Ishikawa (cell line): Measurements from ENCODE around the gene CCSAP.

Experiments
- CEBPB ChIP-seq: IDR thresholded peaks from 2 replicates; pipeline ENCODE4 v1.6.1; 2012
- CREB1 ChIP-seq: IDR thresholded peaks from 2 replicates; pipeline ENCODE4 v1.6.1; 2012; ENCODE audit warnings: low read depth
- EGR1 ChIP-seq: IDR thresholded peaks from 2 replicates; pipeline ENCODE4 v1.6.1; 2012
- EP300 ChIP-seq: IDR thresholded peaks from 2 replicates; pipeline ENCODE4 v1.6.1; 2012; ENCODE audit warnings: borderline replicate concordance
- FOXM1 ChIP-seq: IDR thresholded peaks from 2 replicates; pipeline ENCODE4 v1.6.1; 2012; ENCODE audit warnings: low read depth, borderline replicate concordance
- NFIC ChIP-seq: IDR thresholded peaks from 2 replicates; pipeline ENCODE4 v1.6.1; 2012
- RAD21 ChIP-seq: IDR thresholded peaks from 2 replicates; pipeline ENCODE4 v1.6.1; 2012; ENCODE audit warnings: low read depth
- TAF1 ChIP-seq: IDR thresholded peaks from 2 replicates; pipeline ENCODE4 v1.6.1; 2012; ENCODE audit warnings: low read depth, mild to moderate bottlenecking
- TCF12 ChIP-seq: IDR thresholded peaks from 2 replicates; pipeline ENCODE4 v1.6.1; 2012; ENCODE audit warnings: low read depth
- TEAD4 ChIP-seq: IDR thresholded peaks from 2 replicates; pipeline ENCODE4 v1.6.1; 2012
- YY1 ChIP-seq: IDR thresholded peaks from 2 replicates; pipeline ENCODE4 v1.6.1; 2012; ENCODE audit warnings: low read depth
- ZBTB7A ChIP-seq: IDR thresholded peaks from 2 replicates; pipeline ENCODE4 v1.6.1; 2012; ENCODE audit warnings: low read depth
- TF ChIP-seq, protein P1 (sequence below): IDR thresholded peaks from 2 replicates; pipeline ENCODE4 v1.6.1; 2012
- TF ChIP-seq, protein P2 (sequence below): IDR thresholded peaks from 2 replicates; pipeline ENCODE4 v1.6.1; 2012; ENCODE audit warnings: low read depth, mild to moderate bottlenecking
- TF ChIP-seq, protein P3 (sequence below): IDR thresholded peaks from 2 replicates; pipeline ENCODE4 v1.6.1; 2012

Gene CCSAP

DNA sequence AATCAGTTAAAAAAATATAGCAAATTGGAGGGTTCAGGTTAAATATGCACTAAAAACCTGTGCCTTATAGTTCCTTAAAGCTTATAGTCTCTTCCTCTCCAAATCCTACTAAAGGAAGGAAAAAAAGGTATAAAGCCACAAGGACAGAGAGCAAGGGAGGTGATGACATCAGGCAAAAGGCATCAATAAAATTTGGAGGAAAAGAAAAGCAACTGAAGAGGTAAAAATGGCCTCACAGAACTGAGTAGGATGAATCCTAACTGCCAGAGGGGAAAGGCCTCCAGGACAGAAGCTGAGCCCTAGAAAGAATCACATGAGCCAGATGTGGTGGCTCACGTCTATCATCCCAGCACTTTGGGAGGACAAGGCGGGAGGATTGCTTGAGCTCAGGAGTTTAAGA, 8.1 kb downstream of the CCSAP start:
- TF ChIP-seq EP300 (no peak), NFIC (no peak)
- TF ChIP-seq, protein P1, sequence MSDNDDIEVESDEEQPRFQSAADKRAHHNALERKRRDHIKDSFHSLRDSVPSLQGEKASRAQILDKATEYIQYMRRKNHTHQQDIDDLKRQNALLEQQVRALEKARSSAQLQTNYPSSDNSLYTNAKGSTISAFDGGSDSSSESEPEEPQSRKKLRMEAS, result no peak

DNA sequence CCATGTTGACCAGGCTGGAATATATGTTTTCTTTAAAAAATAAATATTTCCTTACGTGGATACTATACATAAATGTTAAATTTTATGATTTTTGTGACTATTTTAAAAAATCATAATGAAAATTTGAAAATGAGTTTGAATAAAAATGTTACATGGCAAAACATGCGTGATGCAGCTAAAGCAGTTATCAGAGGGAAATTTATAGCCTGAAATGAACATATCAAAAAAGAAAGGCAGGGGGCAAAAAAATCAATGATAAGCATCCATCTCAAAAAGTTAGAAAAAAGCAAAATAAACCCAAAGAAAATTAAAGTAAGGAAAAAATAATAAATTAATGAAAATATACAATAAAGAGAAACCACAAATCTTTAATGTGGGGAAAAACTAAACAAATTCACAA, 8.6 kb downstream of the CCSAP start:
- TF ChIP-seq TAF1 (no peak), CREB1 (no peak), CEBPB (no peak)

DNA sequence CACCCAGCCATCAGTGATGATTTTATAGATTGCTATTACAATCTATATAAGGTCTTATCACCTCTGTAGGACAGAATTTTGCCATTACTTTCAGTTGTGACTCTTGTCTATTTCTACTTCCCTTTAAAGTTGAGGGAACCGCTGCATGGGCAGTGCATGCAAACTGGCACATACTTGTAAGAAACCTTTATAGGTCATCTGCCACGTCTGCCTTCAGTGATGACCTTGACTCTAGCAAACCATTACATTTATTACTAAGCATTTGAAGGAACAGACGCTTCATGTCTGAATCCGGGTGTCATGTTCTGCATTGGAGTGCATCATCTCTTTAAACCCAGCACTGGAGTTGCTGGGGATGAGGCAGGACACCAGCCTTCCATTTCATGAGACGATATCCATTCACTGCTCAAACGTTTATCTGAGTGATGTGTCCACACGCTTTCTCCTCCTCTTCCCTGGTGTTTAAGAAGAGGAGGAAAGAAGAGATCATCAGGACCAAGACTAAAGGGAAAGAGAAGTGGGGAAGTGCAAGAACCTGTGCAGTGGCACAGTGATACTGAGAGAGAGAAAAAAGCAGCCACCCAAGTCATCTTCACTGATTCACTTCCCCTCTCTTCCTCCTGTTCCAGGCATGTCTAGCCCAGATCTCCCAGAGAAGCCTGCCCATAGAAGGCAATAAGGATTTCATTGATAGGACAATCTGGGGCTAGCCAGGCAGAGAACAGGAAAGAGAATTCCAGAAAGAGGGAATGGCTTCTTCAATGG, 14.1 kb downstream of the CCSAP start:
- TF ChIP-seq EGR1 (no peak), ZBTB7A (no peak), YY1 (no peak), TCF12 (no peak), NFIC (no peak), CEBPB (no peak), RAD21 (no peak), FOXM1 (no peak), CREB1 (no peak)
- TF ChIP-seq, protein P2, sequence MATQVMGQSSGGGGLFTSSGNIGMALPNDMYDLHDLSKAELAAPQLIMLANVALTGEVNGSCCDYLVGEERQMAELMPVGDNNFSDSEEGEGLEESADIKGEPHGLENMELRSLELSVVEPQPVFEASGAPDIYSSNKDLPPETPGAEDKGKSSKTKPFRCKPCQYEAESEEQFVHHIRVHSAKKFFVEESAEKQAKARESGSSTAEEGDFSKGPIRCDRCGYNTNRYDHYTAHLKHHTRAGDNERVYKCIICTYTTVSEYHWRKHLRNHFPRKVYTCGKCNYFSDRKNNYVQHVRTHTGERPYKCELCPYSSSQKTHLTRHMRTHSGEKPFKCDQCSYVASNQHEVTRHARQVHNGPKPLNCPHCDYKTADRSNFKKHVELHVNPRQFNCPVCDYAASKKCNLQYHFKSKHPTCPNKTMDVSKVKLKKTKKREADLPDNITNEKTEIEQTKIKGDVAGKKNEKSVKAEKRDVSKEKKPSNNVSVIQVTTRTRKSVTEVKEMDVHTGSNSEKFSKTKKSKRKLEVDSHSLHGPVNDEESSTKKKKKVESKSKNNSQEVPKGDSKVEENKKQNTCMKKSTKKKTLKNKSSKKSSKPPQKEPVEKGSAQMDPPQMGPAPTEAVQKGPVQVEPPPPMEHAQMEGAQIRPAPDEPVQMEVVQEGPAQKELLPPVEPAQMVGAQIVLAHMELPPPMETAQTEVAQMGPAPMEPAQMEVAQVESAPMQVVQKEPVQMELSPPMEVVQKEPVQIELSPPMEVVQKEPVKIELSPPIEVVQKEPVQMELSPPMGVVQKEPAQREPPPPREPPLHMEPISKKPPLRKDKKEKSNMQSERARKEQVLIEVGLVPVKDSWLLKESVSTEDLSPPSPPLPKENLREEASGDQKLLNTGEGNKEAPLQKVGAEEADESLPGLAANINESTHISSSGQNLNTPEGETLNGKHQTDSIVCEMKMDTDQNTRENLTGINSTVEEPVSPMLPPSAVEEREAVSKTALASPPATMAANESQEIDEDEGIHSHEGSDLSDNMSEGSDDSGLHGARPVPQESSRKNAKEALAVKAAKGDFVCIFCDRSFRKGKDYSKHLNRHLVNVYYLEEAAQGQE, result no peak
- TF ChIP-seq, protein P3, sequence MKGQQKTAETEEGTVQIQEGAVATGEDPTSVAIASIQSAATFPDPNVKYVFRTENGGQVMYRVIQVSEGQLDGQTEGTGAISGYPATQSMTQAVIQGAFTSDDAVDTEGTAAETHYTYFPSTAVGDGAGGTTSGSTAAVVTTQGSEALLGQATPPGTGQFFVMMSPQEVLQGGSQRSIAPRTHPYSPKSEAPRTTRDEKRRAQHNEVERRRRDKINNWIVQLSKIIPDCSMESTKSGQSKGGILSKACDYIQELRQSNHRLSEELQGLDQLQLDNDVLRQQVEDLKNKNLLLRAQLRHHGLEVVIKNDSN, result no peak
- TF ChIP-seq, protein P1, result no peak

DNA sequence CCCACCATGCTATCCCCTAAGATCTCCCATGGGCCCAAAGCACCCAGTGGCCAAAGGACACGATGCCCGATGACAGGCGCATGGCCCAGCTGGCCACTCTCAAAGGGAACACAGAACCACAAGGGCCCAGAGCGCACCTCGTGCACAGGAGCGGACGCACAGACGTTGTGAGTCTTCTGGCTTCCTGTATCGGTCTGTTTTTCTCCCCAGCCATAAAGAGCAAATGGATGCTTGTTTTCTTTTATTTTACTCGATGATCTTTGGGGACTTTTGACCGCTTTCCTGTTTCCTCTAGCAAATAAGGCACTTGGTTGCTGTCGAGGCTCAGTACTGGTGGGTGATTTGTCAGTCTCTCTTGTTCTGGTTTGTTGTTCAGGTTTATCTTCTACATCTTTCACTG, 16.2 kb downstream of the CCSAP start:
- TF ChIP-seq TEAD4, result no peak
- TF ChIP-seq YY1, result no peak
- no peak for TF ChIP-seq EGR1
- TF ChIP-seq TCF12, result no peak
- TF ChIP-seq, protein P2, result no peak
- no peak for TF ChIP-seq ZBTB7A
- TF ChIP-seq, protein P1, result no peak
- TF ChIP-seq, protein P3, result no peak
- no peak for TF ChIP-seq FOXM1

DNA sequence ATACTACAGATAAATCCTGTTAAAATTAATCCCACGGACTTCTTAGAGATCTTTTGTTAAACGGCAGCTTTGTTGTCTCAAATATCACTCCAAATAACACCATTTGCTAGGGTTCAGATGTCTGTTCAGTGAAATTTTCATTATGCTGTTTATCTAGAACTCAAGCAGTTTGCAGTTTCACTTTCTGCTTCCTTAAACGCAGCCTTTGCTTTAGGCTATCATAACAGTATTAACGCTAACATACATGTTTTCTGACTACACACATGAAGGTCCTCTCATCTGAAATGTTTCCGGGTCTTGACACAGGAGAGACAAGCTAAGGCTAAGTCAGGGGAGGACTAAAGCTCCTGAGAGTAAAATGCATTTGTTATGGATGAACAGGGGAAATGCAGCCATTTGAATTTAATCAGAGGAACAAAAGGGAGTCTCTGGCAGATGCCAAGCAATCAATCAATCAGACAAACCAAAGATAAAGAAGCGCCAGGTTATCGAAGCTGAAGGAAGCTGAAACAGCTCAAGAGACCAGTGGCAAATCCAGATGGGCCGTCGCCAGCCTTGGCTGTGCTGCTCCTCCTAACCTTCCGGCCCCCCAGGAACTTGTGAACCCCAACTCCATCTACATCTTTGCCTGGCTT, 16.9 kb downstream of the CCSAP start:
- no peak for TF ChIP-seq CREB1
- TF ChIP-seq ZBTB7A, result no peak
- TF ChIP-seq EP300, result no peak
- no peak for TF ChIP-seq CEBPB
- no peak for TF ChIP-seq FOXM1
- TF ChIP-seq, protein P3, result no peak
- TF ChIP-seq RAD21, result no peak
- no peak for TF ChIP-seq TAF1
- TF ChIP-seq, protein P1, result no peak
- no peak for TF ChIP-seq EGR1
- TF ChIP-seq NFIC, result no peak
- TF ChIP-seq YY1, result no peak
- TF ChIP-seq TCF12, result no peak
- TF ChIP-seq, protein P2, result no peak
- TF ChIP-seq TEAD4, result no peak
